Measurements from ENCODE around the gene MBD6. TPM values are rescaled to one million over a fixed set of nuclear protein-coding genes. Genes with fewer than 3 reads are reported as not detected.

The MBD6 gene
- total and polyA plus RNA-seq, 2 of the 4 experiments (the other 2 are of a cell fraction), result 0.90 to 9.3 TPM

GRCh38 chr12:57551637-57552305 lies 29.1 kb downstream of the MBD6 start:
- Histone ChIP-seq H3K27me3 (ENCODE audit: control insufficient read depth, insufficient read depth, low read length) (peaks cover 46% of the 10 kb centered on the region), H3K56ac (ENCODE audit: extremely low read depth, insufficient read depth, low read length) (no peak overlapping the region), H3K4ac (ENCODE audit: low read depth, low read length) (no peak overlapping the region), H2AK5ac (ENCODE audit: low read depth, low read length) (no peak overlapping the region), H3K9me3 (ENCODE audit: control insufficient read depth, insufficient read depth, low read length) (no peaks in the 10 kb centered on the region), H3K4me2 (ENCODE audit: low read depth, low read length) (no peak overlapping the region), H3K14ac (replicated peaks; ENCODE audit: low read depth, low read length) (no peak overlapping the region), H2AK9ac (replicated peaks; ENCODE audit: low read depth, low read length, poor library complexity) (no peak overlapping the region), H3K36me3 (ENCODE audit: control insufficient read depth, insufficient read depth, low read length) (no peaks in the 10 kb centered on the region), H2BK5ac (ENCODE audit: low read depth, low read length, poor library complexity, severe bottlenecking) (no peak overlapping the region), H2BK15ac (ENCODE audit: low read depth, low read length) (no peak overlapping the region), H3K23ac (ENCODE audit: low read depth, low read length) (no peak overlapping the region), H4K20me1 (ENCODE audit: insufficient read depth, low read length) (no peaks in the 10 kb centered on the region), H3K9me1 (ENCODE audit: insufficient read depth, low read length) (peaks cover 7% of the 10 kb centered on the region; the same call in 1 of the 2 replicates), H3K79me1 (ENCODE audit: low read depth in 1 of 2, low read length in 2 of 2) (peaks cover 0 to 5% of the 10 kb centered on the region in 2 experiments; a peak in 1 of 4 replicates), H3K4me3 (ENCODE audit: insufficient read depth, low read depth, low read length) (no peak overlapping the region), H2AFZ (replicated peaks; ENCODE audit: low read length, poor library complexity) (no peak overlapping the region), H3K9ac (ENCODE audit: low read depth, low read length) (no peak overlapping the region), H4K91ac (ENCODE audit: insufficient read depth, low read depth, low read length) (no peak overlapping the region), H2BK20ac (ENCODE audit: low read depth, low read length) (no peak overlapping the region), H2BK120ac (ENCODE audit: low read depth, low read length) (no peak overlapping the region), H4K5ac (ENCODE audit: low read depth, low read length) (no peak overlapping the region), H3K4me1 (ENCODE audit: control insufficient read depth, insufficient read depth, low read length) (peaks cover 3% of the 10 kb centered on the region), H3K18ac (ENCODE audit: low read depth, low read length) (no peak overlapping the region), H3K27ac (ENCODE audit: insufficient read depth, low read length) (no peak overlapping the region), H4K8ac (ENCODE audit: low read depth in 2 of 2, low read length in 2 of 2) (no peak overlapping the region)
- BruUV-seq (replicated peaks), result no TSS peak
- POLR2A ChIA-PET (ENCODE audit: unreplicated experiment), result no interaction called here
- TF ChIP-seq POLR2A (IDR thresholded peaks at IDR 0.05; ENCODE audit: low read depth, low read length) (no peak), NFE2L2 (IDR thresholded peaks at IDR 0.05; ENCODE audit: low read depth, low read length) (no peak), CHD1 (IDR thresholded peaks at IDR 0.05; ENCODE audit: low read depth, low read length) (no peak), CEBPB (IDR thresholded peaks at IDR 0.05; ENCODE audit: low read depth, low read length) (no peak), CTCF (conservative IDR thresholded peaks at IDR 0.05; ENCODE audit: low read depth, low read length) (no peak), BHLHE40 (IDR thresholded peaks at IDR 0.05; ENCODE audit: low read depth, low read length) (no peak), MAFK (IDR thresholded peaks at IDR 0.05; ENCODE audit: low read depth, low read length) (no peak), MXI1 (IDR thresholded peaks at IDR 0.05; ENCODE audit: borderline replicate concordance, low read depth, low read length) (no peak), FOS (IDR thresholded peaks at IDR 0.05; ENCODE audit: low read depth, low read length) (no peak), RFX5 (IDR thresholded peaks at IDR 0.05; ENCODE audit: low read depth, low read length) (no peak), MAZ (IDR thresholded peaks at IDR 0.05; ENCODE audit: borderline replicate concordance, low read depth, low read length) (no peak), SMC3 (IDR thresholded peaks at IDR 0.05; ENCODE audit: low read depth, low read length) (no peak), RCOR1 (IDR thresholded peaks at IDR 0.05; ENCODE audit: insufficient replicate concordance, low read length) (no peak), RAD21 (IDR thresholded peaks at IDR 0.05; ENCODE audit: low read length) (no peak)
- TF ChIP-seq, protein P1, sequence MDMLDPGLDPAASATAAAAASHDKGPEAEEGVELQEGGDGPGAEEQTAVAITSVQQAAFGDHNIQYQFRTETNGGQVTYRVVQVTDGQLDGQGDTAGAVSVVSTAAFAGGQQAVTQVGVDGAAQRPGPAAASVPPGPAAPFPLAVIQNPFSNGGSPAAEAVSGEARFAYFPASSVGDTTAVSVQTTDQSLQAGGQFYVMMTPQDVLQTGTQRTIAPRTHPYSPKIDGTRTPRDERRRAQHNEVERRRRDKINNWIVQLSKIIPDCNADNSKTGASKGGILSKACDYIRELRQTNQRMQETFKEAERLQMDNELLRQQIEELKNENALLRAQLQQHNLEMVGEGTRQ (IDR thresholded peaks at IDR 0.05; ENCODE audit: low read depth, low read length), result no peak
- TF ChIP-seq, protein P2, sequence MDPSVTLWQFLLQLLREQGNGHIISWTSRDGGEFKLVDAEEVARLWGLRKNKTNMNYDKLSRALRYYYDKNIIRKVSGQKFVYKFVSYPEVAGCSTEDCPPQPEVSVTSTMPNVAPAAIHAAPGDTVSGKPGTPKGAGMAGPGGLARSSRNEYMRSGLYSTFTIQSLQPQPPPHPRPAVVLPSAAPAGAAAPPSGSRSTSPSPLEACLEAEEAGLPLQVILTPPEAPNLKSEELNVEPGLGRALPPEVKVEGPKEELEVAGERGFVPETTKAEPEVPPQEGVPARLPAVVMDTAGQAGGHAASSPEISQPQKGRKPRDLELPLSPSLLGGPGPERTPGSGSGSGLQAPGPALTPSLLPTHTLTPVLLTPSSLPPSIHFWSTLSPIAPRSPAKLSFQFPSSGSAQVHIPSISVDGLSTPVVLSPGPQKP (IDR thresholded peaks at IDR 0.05; ENCODE audit: borderline replicate concordance, low read depth, low read length), result no peak
- no peak for ATAC-seq (ENCODE audit: low read depth)
- in situ Hi-C loops (cut with MboI; ENCODE audit: low sequenced_read_pairs) (no loop called here), intact Hi-C loops (cut with micrococcal nuclease) (no loop called here), dilution Hi-C loops (cut with HindIII; ENCODE audit: low sequenced_read_pairs, unreplicated experiment) (loop anchor here (25.0 kb wide), 1 partner anchor 111 kb away; no protein-coding TSS in a partner anchor)
- no CpG with 5 or more reads among the region's 3 CpGs for WGBS, 2 experiments (ENCODE audit: extremely low coverage in 2 of 2, insufficient read length in 1 of 2)
- CTCF ChIA-PET, result no interaction called here
- no peak for DNase-seq
